Measurements from ENCODE around the gene ARHGEF3.
"Not testable (repeated sequence)": the region's sequence is repeated elsewhere in the genome, so short reads cannot be mapped to it uniquely, and the experiment has no call there.

Gene ARHGEF3

DNA sequence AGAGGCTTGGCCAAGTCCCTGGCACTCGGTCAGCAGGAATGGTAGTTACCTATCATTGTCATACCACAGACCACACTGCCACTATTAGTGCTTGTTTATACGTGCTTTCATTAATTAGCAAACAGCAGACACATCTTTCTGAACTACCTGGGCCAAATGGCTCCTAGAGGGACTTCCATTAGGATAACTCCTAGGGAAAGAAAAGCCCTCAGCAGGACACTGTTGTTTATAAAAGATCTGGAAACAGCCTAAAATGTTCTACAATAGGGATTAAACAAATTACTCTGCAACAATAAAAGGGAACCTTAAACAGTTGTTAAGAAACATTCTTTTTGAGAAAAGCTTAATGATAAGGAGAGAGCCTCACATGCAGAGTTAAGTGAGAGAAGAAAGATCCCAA is 38.5 kb downstream of the ARHGEF3 start:
- no peak for TF ChIP-seq CTCF (IDR thresholded peaks at IDR 0.05; ENCODE audit: borderline replicate concordance, insufficient read depth, low read depth, low read length)
- no peak overlapping the region for H3K4me3 ChIP-seq (ENCODE audit: low read depth, low read length)

DNA sequence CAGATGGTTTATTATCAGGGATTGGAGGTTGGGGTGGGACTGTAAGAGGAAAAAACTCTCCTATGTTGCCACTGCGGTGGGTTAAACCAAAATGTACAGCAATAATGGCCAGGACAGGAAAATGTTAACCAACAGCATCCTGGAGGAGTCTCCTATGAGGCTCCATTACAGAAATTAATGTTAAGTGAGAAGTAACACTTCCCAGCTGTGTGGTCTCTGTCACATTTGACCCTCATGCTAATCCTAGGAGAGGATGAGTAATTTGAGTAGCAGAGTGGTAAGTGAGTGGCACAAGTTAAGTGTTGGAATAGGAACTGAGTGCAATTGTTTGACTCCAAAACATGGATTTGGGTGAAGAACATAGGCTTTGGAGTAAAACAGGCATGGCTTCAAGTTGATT is 39.0 kb downstream of the ARHGEF3 start:
- no peak overlapping the region for H3K4me3 ChIP-seq (ENCODE audit: low read depth, low read length)
- TF ChIP-seq CTCF (IDR thresholded peaks at IDR 0.05; ENCODE audit: borderline replicate concordance, insufficient read depth, low read depth, low read length): no peak

DNA sequence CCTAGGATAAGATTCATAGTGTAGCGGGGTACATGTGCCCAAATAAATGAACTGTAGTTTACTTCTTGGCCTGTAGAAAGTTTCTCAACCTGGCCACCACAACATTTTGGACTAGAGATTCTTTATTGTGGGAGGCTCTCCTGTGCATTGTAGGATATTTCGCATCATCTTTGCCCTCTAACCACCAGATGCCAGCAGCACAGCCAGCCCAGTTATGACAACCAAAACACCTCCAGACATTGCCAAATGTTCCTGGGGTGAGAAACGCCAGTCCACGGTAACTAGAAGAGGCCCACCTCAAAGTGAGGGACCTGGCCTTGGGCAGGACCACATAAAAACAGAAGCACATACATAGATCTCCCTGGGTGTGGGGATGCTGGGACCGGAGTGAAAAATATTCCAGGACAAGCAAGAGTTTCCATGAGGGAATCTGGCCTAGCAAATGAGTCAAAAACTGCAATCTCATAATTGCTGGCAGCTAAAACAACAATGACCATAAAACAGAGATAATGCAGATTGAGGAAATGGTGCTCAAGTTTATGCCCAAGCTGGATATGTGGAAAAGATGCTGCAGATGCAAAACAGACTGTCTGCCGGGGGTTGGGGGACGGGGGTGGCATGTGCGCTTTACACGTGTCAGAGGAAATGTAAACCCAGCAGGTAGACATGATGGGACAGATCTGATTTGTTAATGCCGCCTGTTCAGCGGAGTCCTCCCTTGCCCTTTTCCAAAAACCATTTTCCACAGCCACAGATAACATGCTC is 39.7 kb downstream of the ARHGEF3 start:
- no peak overlapping the region for H3K4me3 ChIP-seq (ENCODE audit: low read depth, low read length)
- TF ChIP-seq CTCF (IDR thresholded peaks at IDR 0.05; ENCODE audit: borderline replicate concordance, insufficient read depth, low read depth, low read length): no peak

GRCh38 chr3:56761023-56761422 is 40.7 kb downstream of the ARHGEF3 start:
- no peak overlapping the region for H3K4me3 ChIP-seq (ENCODE audit: low read depth, low read length)
- no peak for TF ChIP-seq CTCF (IDR thresholded peaks at IDR 0.05; ENCODE audit: borderline replicate concordance, insufficient read depth, low read depth, low read length)

DNA sequence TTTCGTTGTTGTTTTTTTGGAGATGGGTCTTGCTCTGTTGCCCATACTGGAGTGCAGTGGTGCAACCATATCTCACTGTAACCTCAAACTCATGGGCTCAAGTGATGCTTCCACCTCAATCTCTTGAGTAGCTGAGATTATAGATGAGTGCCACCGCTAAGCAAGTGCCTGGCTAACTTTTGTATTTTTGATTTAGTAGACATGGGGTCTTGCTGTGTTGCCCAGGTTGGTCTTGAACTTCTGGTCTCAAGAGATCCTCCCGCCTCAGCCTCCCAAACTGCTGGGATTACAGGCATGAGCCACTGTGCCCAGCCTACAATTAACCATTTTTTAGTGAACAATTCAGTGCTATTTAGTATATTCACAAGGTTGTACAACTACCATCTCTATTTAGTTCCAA is 42.2 kb downstream of the ARHGEF3 start:
- H3K4me3 ChIP-seq (ENCODE audit: low read depth, low read length): no peak overlapping the region
- no peak for TF ChIP-seq CTCF (IDR thresholded peaks at IDR 0.05; ENCODE audit: borderline replicate concordance, insufficient read depth, low read depth, low read length)

GRCh38 chr3:56758539-56758981 is 43.2 kb downstream of the ARHGEF3 start:
- no peak overlapping the region for H3K4me3 ChIP-seq (ENCODE audit: low read depth, low read length)
- no peak for TF ChIP-seq CTCF (IDR thresholded peaks at IDR 0.05; ENCODE audit: borderline replicate concordance, insufficient read depth, low read depth, low read length)

DNA sequence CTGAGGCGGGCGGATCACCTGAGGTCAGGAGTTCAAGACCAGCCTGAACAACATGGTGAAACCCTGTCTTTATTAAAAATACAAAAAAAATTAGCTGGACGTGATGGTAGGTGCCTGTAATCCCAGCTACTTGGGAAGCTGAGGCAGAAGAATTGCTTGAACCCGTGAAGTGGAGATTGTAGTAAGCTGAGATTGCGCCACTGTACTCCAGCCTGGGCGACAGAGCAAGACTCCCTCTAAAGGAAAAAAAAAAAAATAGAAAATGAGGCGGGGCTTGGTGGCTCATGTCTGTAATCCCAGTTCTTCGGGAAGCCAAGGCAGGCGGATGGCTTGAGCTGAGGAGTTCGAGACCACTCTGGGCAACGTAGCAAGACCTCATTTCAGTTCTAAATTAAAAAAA is 43.7 kb downstream of the ARHGEF3 start:
- H3K4me3 ChIP-seq (ENCODE audit: low read depth, low read length): not testable (repeated sequence)

All from GM12875 (cell line).